ENCODE results near the gene MALT1.

Gene MALT1

GRCh38 chr18:58691256-58691655 lies 20.0 kb downstream of the MALT1 start:
- no peak for DNase-seq (ENCODE audit: low read depth in 2 of 3, low spot score in 2 of 3)

GRCh38 chr18:58692422-58693185 lies 21.3 kb downstream of the MALT1 start:
- no peak for DNase-seq (ENCODE audit: low read depth in 2 of 3, low spot score in 2 of 3)

DNA sequence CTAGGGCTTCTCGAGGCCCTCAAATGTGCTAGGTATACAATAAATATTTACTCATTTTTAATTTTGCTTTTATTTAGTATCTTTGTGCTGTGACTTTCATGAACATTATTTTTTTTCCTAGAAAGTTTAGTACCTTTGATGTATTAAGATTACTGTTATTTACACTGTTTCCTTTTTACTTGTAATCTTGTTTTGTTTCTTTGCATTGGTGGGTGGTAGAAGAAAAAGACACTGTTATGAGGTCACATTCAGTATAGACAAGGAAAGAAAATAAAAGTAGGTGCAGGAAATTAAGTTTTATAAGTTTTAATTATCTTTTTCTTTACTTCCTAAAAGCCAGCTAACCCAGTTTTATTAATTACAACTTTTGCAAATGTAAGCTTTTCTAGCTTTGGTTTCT lies 23.0 kb downstream of the MALT1 start:
- DNase-seq (ENCODE audit: low read depth in 2 of 3, low spot score in 2 of 3), result no peak

DNA sequence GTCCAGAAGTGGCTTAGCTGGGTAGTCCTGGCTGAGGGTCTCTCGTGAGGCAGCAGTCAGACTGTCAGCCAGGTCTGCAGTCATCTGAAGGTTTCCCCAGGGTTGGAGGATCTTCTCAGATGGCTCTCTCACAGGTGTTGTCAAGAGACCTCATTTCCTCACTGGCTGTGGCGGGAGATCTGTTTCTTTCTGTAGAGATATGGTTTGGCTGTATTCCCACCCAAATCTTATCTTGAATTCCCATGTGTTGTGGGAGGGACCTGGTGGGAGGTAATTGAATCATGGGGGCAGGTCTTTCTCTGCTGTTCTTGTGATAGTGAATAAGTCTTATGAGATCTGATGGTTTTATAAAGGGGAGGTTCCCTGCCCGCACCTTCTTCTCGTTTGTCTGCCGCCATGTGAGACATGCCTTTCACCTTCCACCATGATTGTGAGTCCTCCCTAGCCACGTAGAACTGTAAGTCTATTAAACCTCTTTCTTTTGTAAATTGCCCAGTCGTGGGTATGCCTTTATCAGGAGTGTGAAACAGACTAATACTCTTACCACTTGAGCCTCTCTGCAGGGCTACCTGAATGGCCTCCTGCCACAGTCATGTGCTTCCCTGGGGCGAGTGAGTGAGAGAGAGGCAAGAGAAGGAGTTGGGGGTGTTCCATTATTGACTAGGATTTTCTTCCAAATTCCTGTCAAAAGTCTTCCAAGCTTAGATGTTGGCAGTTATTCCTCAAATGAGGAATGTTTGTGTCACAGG lies 23.6 kb downstream of the MALT1 start:
- DNase-seq (ENCODE audit: low read depth in 2 of 3, low spot score in 2 of 3), result no peak

- DNase-seq (ENCODE audit: low read depth in 2 of 3, low spot score in 2 of 3), result no peak
Measured at GRCh38 chr18:58695772-58696171, 24.5 kb downstream of the MALT1 start.

GRCh38 chr18:58697146-58697545 lies 25.9 kb downstream of the MALT1 start:
- no peak for DNase-seq (ENCODE audit: low read depth in 2 of 3, low spot score in 2 of 3)

DNA sequence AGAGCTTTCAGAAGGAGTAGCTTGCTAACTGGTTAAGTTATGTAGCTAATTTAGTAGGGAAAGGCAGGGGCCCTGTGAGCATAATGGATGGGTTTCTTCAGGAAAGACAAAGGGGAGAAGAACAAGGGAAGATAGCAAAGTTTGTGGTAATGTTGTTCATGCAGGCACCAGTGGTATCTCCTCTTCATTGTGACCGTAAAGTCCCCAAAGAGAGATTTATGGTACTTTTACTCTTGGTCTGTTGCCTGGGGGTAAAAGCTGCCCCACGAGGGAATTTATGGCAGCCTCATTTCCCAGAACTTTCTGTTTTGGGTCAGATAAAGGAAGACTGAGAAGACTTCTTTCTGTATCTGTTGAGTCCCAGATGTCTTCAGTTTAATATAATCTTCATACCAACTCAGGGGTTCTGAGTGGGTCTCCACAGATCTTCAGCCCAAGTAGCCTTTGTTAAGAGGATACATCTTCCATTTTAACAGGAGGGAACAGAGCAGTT lies 27.5 kb downstream of the MALT1 start:
- DNase-seq (ENCODE audit: low read depth in 2 of 3, low spot score in 2 of 3), result no peak

DNA sequence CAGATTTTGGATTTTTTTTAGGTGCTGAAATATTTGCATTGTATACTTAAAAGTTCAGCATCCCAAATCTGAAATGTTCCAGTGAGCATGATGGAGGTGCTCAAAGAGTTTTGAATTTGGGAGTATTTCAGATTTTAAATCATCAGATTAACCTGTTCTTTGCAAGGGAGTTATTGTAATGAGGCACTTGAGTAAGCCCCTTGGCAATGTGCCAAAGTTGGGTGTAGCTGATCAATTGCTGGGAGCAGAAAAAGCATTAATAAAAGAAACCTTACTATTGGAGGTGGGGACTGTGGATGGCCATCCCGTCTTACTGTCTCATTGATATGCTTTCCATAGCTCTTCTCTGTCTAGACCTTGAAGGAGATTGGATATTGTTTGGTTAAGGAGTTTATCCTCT lies 28.3 kb downstream of the MALT1 start:
- DNase-seq (ENCODE audit: low read depth in 2 of 3, low spot score in 2 of 3), result no peak

- no peak for DNase-seq (ENCODE audit: low read depth in 2 of 3, low spot score in 2 of 3)
Measured at GRCh38 chr18:58700209-58700608, 28.9 kb downstream of the MALT1 start.

DNA sequence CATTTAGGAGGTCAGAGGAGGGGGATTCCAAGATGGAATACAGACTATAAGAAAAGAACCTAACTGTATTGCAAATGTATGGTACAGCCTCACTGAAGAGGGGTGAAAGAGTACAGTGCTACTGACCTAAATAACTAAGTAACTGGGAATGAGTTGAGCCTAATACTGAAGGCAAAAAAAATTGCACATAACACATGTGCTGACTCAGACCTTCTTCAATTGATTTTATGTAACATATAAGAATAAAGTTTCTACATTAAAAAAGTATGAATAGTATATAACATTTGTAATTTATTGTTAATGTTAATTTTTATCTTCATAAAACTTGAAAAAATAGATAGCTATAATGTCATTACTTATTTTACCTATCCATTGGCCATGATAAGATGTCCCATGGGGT lies 41.7 kb downstream of the MALT1 start:
- no peak for DNase-seq (ENCODE audit: low read depth in 2 of 3, low spot score in 2 of 3)

DNA sequence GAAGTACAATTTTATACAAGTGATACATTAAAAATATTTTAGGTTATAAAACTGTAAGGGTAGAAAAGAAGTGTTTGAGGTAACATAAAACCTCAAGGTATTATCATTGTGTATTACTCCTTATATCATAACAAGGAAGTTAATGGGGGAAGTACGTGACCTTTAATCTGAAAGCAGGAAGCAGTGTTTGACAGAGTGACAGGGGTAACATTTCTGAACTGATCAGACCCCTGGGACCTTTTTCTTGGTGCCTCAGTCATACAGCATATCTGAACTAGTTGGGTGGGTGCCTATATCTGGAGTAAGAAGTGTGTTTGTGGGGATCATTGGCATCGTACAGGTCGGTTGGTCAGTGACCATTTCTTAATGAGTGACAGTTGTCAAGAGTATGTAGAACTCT lies 43.0 kb downstream of the MALT1 start:
- DNase-seq (ENCODE audit: low read depth in 2 of 3, low spot score in 2 of 3), result no peak

DNA sequence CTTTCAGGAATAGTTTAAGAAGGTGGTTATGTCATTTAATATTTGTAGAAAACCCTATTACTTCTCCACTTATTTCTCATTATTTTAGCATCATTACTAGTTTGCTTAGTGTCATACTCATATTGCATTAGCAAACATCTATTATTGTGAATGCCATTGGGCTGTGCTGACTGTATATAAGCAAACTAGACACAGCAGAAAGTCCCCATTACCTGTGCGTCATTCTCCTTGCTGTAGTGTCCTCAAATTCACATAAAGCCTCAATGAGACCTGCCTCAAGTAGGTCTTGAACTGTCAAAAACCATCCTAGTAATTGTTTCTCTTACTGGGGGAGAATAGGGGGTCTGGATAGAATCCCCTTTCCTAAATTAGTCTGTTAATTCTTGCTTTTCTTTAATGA lies 43.6 kb downstream of the MALT1 start:
- no peak for DNase-seq (ENCODE audit: low read depth in 2 of 3, low spot score in 2 of 3)

GRCh38 chr18:58715540-58715939 lies 44.3 kb downstream of the MALT1 start:
- DNase-seq (ENCODE audit: low read depth in 2 of 3, low spot score in 2 of 3), result no peak

DNA sequence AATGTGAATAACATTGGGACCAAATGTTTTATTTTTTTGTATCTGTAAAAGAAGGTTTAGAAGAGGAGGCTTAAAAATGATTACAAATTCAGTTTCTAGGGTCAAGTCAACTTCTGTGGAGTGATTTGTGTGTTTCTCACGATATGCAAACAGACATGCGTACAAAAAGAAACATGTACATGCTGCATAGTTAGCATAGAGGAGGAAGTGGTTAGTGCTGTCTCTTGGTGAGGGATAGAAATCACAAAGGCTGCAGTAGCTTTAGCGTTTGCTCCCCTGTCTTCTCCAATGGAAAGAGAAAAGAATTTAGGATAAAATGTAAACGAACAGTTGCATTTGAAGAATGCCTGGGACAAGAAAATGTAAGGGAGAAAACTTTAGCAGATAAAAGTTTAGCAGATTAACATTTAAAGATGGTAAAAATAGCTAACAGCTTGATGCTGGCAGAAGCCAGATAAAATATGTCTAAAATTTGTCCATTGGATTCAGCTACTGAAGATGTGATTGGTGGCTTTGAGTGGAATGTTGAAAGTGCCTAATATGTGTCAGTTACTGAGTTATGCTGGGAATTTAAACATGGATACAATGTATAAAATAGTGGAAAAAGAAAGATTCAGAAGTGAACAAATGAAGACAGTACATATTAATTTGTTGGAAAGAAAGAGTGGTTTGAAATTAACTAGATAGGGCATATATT lies 44.9 kb downstream of the MALT1 start:
- DNase-seq (ENCODE audit: low read depth in 2 of 3, low spot score in 2 of 3), result no peak

DNA sequence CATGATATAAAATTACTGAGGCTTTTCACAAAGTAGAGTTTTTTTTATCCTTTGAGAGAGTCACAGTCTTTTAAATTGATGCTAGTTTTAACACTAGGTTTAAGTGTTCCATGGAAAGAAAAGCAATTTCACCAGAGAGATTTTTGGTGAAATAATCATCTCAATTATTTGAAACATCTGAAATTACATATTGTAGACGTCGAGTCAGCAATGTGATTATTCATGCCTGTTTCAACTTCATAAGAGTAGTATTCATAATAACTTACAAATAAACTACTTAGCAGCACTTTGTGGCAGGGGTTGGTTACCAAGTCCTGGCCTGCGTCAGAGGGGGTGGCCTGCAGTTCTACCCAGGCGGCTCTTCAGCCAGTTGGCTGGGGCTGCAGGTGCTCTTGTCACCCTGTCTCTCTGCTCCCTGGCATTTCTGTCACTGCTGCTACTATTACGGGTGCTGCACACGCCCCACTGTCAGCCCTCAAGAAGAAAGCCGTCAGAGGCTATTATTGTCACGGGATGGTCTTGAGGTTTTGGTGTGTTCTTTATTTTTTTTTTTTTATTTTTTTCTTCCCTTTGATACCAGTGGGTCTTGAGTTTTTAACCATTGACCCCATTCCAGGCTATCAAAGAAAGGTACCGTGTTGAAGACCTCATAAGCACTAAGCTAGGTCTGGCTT lies 50.4 kb downstream of the MALT1 start:
- DNase-seq (ENCODE audit: low read depth in 2 of 3, low spot score in 2 of 3), result no peak

GRCh38 chr18:58723810-58724602 lies 52.7 kb downstream of the MALT1 start:
- no peak for DNase-seq (ENCODE audit: low read depth in 2 of 3, low spot score in 2 of 3)

DNA sequence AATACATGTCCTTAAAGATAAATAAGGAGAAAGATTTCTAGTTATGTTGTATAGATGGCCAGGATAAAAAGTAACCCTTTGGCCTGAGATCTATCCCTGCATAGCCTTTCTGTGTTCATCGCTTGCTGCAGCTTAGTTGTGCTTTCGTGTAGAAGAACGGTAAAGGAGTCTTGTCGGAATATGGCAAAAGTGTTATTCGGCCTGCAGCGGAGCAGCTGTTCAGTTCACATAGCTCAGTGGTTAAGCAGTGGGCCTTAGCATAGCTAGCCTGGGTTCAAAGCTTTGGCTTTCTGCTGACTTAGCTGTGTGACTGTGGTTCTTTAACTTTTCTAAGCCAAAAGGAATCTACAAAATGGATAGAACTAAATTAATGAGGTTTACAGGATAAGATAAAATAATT lies 55.4 kb downstream of the MALT1 start:
- no peak for DNase-seq (ENCODE audit: low read depth in 2 of 3, low spot score in 2 of 3)

DNA sequence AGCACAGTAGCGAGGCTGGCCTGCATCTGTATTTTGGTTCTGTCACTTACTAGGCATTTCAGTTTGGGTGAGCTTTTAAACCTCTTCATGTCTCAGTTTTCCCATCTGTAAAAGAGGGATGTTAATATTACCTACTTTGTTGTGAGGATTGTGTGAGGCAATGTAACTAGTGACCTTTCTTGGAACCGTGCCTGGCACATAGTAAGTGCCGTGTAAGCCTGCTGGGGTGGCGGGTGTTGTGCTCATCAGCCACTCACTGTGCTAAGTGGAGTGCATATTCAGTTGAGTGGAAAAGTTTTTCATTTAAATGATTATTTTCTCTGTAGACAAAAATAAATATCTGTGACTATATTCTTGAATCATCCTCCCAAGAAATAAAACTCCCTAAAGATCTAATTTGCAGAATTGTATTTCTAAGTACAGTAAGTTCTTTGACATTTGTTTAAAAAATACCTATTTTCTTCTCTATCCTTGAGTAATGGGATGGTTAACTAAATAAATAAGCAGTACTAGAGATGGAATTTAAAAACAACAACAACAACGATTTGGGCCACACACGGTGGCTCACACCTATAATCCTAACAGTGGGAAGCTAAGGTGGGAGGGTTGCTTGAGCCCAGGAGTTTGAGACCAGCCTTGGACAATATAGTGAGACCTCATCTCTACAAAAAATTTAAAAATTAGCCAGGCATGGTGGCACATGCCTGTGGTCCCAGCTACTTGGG lies 56.7 kb downstream of the MALT1 start:
- no peak for DNase-seq (ENCODE audit: low read depth in 2 of 3, low spot score in 2 of 3)

DNA sequence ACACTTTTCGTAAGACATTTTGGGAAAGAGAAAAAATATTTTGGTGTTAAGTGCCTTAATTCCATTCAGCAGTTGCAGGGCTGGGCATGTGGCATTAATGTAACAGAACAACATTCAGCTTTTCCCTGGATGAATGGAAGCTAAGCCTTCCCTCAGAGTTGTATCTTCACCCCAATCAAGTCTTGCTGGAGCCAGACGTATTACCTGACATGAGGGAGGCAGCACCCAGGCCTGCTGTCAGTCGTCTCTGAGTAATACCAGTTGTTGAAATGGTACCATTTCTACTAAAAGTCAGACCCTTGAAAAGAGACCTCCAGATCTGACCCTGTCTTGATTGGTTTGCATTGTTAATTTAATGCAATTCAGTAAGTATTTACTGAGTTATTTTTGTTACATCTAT lies 57.5 kb downstream of the MALT1 start:
- no peak for DNase-seq (ENCODE audit: low read depth in 2 of 3, low spot score in 2 of 3)

DNA sequence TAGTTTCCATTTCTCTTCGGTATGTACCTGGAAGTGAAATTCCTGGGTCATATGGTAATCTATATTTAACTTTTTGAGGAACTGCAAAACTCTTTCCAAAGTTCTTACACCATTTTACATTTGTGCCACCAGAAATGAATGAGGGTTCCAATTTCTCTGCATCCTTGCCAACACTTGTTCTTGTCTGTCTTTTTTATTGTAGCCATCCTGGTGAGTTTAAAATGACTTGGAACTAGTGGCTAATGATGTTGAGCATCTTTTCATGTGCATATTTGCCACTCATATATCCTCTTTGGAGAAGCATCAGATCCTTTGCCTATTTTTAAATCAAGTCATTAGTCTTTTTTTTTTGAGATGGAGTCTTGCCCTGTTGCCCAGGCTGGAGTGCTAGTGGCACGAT lies 59.4 kb downstream of the MALT1 start:
- no peak for DNase-seq (ENCODE audit: low read depth in 2 of 3, low spot score in 2 of 3)

All from activated CD8-positive, alpha-beta memory T cell treated with anti-CD3 and anti-CD28 coated beads for 48 hours (primary cell).